LNCaP clone FGC (cell line): ENCODE measurements around the gene RPL22L1.
"Not testable (repeated sequence)": the region's sequence is repeated elsewhere in the genome, so short reads cannot be mapped to it uniquely, and the experiment has no call there.

Experiments
- DNase-seq: peaks from one replicate; pipeline ENCODE4 v3.0.0-alpha.2; 2011; ENCODE audit warnings: low read depth
- H3K4me3 ChIP-seq: 2 replicates; pipeline ENCODE4 v1.5.1; 2011; ENCODE audit warnings: mild to moderate bottlenecking, low read depth, low read length, control low read depth
- TF ChIP-seq, protein P1 (sequence below): IDR thresholded peaks from 2 replicates; pipeline ENCODE4 v1.5.1; 2012; ENCODE audit warnings: mild to moderate bottlenecking; ENCODE audit not compliant: control insufficient read depth, insufficient read depth; ENCODE audit errors: extremely low read depth

The RPL22L1 gene

GRCh38 chr3:170897978-170898377 lies 28.0 kb upstream of the RPL22L1 start:
- TF ChIP-seq, protein P1, sequence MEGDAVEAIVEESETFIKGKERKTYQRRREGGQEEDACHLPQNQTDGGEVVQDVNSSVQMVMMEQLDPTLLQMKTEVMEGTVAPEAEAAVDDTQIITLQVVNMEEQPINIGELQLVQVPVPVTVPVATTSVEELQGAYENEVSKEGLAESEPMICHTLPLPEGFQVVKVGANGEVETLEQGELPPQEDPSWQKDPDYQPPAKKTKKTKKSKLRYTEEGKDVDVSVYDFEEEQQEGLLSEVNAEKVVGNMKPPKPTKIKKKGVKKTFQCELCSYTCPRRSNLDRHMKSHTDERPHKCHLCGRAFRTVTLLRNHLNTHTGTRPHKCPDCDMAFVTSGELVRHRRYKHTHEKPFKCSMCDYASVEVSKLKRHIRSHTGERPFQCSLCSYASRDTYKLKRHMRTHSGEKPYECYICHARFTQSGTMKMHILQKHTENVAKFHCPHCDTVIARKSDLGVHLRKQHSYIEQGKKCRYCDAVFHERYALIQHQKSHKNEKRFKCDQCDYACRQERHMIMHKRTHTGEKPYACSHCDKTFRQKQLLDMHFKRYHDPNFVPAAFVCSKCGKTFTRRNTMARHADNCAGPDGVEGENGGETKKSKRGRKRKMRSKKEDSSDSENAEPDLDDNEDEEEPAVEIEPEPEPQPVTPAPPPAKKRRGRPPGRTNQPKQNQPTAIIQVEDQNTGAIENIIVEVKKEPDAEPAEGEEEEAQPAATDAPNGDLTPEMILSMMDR = no peak
- DNase-seq = no peak
- H3K4me3 ChIP-seq = no peak overlapping the region

GRCh38 chr3:170897199-170897598 lies 27.2 kb upstream of the RPL22L1 start:
- H3K4me3 ChIP-seq, DNase-seq: not testable (repeated sequence)

GRCh38 chr3:170896781-170897180 lies 26.8 kb upstream of the RPL22L1 start:
- H3K4me3 ChIP-seq = no peak overlapping the region
- TF ChIP-seq, protein P1 = no peak
- no peak for DNase-seq

GRCh38 chr3:170896333-170896732 lies 26.3 kb upstream of the RPL22L1 start:
- not testable (repeated sequence) for H3K4me3 ChIP-seq, DNase-seq

GRCh38 chr3:170893895-170894294 lies 23.9 kb upstream of the RPL22L1 start:
- H3K4me3 ChIP-seq = no peak overlapping the region
- no peak for DNase-seq
- TF ChIP-seq, protein P1 = no peak

- no peak for DNase-seq
- TF ChIP-seq, protein P1 = no peak
- no peak overlapping the region for H3K4me3 ChIP-seq
Observed at GRCh38 chr3:170889630-170890029, 19.6 kb upstream of the RPL22L1 start.

DNA sequence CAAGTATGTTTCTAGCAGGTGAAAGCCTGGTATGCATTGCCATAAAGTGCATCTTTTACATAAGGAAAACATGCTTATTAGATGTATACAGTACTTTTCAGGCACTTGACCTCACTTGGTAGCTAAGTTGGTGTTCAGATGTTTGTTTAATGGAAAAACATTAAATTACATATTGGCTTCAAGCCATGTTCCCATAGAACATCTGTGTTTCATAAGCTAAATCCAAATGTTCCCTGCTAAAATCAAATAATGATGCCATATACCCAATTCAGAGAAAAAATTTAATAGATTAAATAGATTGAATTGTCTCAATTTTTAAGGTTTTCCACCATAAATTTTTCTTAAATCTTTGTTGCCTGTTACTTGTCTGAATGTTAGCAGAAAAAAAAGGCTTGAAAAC lies 19.1 kb upstream of the RPL22L1 start:
- TF ChIP-seq, protein P1 = no peak
- H3K4me3 ChIP-seq = no peak overlapping the region
- DNase-seq = no peak

GRCh38 chr3:170884109-170884930 lies 14.3 kb upstream of the RPL22L1 start:
- DNase-seq = not testable (repeated sequence)

DNA sequence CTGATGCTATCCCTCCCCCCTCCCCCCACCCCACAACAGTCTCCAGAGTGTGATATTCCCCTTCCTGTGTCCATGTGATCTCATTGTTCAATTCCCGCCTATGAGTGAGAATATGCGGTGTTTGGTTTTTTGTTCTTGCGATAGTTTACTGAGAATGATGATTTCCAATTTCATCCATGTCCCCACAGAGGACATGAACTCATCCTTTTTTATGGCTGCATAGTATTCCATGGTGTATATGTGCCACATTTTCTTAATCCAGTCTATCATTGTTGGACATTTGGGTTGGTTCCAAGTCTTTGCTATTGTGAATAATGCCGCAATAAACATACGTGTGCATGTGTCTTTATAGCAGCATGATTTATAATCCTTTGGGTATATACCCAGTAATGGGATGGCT lies 8.7 kb upstream of the RPL22L1 start:
- not testable (repeated sequence) for H3K4me3 ChIP-seq, DNase-seq

More at GRCh38 chr3:170884109-170884930, 14.3 kb upstream of the RPL22L1 start:
- not testable (repeated sequence) for H3K4me3 ChIP-seq

DNA sequence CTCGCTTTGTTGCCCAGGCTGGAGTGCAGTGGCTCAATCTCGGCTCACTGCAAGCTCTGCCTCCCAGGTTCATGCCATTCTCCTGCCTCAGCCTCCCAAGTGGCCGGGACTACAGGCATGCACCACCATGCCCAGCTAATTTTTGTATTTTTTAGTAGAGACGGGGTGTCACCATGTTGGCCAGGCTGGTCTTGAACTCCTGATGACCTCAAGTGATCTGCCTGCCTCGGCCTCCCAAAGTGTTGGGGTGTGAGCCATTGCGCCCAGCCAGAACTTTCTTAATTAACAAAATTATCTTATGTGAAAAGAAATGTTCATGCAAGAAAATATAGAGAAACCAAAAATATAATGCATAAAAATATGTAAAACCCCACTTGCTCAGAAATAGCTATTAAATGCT lies 7.3 kb upstream of the RPL22L1 start:
- H3K4me3 ChIP-seq, DNase-seq: not testable (repeated sequence)
